NCI-H460 (cell line): ENCODE results near the gene NCMAP. TPM values are rescaled to one million over a fixed set of nuclear protein-coding genes. Genes with fewer than 3 reads are reported as not detected.

Experiments used
- DNase-seq: peaks from one replicate; pipeline ENCODE4 v3.0.0-alpha.2; 2016; ENCODE audit warnings: low read depth; ENCODE audit errors: extremely low read depth
- total RNA-seq: library from RNA; depleted of rRNA; stranded (reverse); fragments of >200 nt; shearing (Covaris generic); gene quantifications from 2 replicates; pipeline ENCODE4 v1.2.3, GENCODE V29; 2014

NCMAP gene
- total RNA-seq, 1 experiment from 2014 or later = 1.6 TPM

- no peak for DNase-seq
Observed at GRCh38 chr1:24609949-24610517, 54.1 kb downstream of the NCMAP start.

DNA sequence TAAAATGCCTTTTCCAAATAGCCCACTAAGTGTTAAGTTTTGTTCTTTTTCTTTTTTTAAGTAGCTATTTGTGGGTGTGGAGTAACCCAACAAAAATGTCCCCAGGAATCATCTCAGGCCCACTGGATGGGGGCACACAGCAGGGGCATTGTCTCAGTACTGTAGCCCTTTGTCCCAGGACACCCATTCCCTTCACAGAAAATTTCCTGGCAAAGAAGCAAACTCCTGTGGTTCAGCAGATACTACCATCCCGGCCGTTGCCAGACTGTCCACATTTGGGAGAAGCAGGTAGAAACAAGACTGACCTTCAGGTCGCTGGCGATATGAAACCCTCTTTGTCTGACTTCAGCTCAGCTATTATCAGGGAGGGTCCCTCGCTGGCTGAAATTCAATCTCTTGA is 63.5 kb downstream of the NCMAP start:
- no peak for DNase-seq

DNA sequence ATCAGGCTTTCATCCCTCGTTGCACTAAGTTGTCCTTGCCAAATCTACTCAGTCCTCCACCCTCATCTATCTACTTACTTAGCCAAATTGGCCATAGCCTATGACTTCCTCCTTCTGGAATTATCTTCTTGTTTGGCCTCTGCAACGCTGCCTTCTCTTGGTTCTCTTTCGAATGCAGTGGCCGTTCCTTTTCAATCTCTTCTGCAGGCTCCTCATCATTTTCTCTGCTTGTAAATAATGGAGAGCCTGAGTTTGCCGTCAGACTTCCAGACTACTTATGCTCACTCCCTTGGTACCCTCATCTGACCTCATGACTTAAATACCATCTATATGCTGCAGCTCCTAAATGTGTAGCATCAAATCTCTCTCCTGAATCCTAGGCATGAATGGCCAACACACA is 64.8 kb downstream of the NCMAP start:
- DNase-seq = no peak

- no peak for DNase-seq
Observed at GRCh38 chr1:24621121-24621520, 65.2 kb downstream of the NCMAP start.

- DNase-seq = no peak
Observed at GRCh38 chr1:24622218-24622617, 66.3 kb downstream of the NCMAP start.

DNA sequence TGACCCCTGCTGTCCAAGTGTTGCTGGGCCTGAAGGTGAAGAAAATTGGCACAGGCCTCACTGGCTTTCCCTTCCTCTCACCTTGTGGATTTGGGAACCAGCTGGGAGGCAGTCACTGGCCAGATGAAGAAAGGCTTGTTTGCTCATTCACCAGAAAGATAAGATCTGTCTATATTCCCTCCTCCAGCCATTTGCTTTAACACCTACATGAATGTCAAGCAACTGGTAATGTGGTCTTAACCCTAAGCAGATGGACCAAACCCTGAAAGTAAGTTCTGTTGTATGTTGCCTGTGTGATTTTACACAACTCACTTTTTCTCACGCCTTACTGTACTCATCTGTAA is 76.9 kb downstream of the NCMAP start:
- no peak for DNase-seq

GRCh38 chr1:24635195-24635843 is 79.4 kb downstream of the NCMAP start:
- DNase-seq = peak; percentile 65

- DNase-seq = no peak
Observed at GRCh38 chr1:24636661-24637357, 80.9 kb downstream of the NCMAP start.

DNA sequence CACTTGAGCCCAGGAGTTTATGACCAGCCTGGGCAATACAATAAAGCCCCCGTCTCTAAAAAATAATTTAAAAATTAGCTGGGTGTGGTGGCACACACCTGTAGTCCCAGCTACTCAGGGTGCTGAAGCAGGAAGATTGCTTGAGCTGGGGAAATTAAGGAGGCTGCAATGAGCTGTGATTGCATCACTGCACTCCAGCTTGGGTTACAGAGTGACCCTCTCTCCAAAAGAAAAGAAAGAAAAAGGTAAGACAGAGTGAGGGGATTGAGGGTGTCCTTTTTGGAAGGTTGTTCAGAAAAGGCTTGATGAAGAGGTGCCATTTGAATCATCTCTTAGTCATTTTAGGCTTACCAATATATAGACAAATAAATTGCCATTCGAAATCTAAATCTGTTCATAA is 83.2 kb downstream of the NCMAP start:
- DNase-seq = no peak

DNA sequence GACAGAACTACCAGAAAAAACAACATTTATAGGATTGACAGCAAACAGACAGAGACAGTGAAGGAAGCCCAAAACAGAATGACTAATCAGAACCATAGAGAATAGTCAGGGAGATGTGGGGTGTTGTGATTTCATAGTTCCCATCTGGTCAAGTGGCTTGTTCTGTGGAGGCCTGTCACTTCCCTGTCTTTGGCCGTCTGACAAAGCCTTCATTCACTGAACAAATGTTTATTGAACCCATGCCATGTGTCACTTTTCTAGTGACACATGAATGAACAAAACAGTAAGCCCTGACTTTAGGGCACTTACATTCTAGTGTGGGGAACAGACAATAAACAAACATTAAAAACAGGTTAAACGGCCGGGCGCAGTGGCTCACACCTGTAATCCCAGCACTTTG is 84.0 kb downstream of the NCMAP start:
- DNase-seq = no peak

DNA sequence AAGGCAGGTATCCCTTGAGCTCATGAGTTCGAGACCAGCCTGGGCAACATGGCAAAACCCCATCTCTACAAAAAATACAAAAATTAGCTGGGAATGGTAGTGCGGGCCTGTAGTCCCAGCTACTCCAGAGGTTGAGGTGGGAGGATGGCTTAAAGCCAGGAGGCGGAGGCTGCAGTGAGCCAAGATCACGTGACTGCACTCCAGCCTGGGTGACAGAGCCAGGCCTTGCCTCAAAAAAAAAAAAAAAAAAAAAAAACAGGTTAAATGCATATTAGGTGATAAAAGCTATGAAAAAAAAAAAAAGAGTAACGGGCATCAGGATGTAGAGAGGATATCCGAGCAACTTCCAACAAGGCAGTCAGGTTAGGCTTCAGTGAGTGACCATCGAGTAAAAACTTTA is 84.4 kb downstream of the NCMAP start:
- DNase-seq = no peak

DNA sequence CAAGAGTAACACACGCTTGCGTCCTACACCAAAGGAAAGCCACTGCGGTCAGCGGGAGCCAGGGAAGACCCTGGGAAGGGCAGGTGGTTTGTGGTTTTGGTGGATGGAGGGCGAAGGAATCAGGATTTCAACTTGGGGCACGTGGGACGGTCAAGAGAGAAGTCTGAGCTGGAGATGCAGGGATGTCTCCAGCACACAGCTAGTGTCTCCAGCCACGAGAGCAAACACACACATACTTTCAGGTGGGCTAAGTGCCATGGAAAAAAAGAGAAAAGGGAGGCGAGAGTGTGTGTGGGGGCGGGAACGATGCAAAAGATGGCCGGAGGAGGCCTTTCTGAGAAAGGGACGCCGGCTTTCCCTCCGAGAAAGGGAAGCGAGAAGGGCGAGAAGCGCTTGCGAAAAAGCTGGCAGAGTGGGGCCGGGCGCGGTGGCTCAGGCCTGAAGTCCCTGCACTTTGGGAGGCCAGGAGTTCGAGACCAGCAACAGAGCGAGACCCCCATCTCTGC is 85.8 kb downstream of the NCMAP start:
- DNase-seq = no peak

- peak; percentile 98 for DNase-seq
Observed at GRCh38 chr1:24642481-24643362, 86.8 kb downstream of the NCMAP start, which contains the start of gene SRRM1. SRRM1 (plus strand) TSS chr1:24643302; CDS start chr1:24643327, 25 bp downstream.

GRCh38 chr1:24643363-24644099 is 87.6 kb downstream of the NCMAP start:
- no peak for DNase-seq

- no peak for DNase-seq
Observed at GRCh38 chr1:24644100-24644384, 88.2 kb downstream of the NCMAP start.

GRCh38 chr1:24648919-24649318 is 93.0 kb downstream of the NCMAP start:
- DNase-seq = no peak

DNA sequence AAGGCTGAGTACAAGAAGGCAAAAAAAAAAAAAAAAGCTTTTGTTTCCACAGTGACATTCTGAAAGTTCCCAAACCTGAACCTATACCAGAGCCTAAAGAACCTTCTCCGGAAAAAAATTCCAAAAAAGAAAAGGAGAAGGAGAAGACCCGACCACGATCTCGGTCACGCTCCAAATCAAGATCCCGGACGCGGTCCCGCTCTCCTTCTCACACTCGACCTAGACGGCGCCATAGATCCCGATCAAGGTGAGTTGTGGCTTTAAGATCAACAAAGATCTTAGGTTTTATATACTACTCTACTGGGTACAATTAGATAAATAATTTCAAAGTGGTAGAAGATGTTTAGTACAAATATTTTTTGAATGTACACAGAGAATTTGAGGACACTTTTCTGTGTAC is 96.5 kb downstream of the NCMAP start:
- DNase-seq = no peak

- DNase-seq = no peak
Observed at GRCh38 chr1:24654010-24654409, 98.1 kb downstream of the NCMAP start.

DNA sequence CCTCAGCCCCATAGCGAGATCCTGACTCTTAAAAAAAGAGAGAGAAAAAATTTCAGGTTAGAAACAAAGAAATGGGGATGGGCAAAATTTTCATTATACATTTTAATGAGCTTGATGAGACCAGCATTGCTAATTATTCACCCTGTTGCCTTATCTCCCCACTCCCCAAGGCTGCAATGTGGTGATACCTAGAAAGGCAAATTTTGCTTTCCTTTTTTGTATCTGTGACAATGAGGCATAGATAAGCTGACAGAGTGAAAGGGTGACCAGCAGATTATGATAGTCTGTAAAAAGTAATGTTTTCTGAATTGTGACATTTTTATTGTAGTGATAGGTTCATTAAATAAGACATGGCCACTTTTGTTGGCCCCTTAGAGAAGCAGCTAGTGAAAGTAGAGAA is 100.2 kb downstream of the NCMAP start:
- DNase-seq = no peak

GRCh38 chr1:24657781-24658180 is 101.9 kb downstream of the NCMAP start:
- no peak for DNase-seq
